K562 (cell line): ENCODE results near the gene SERPINA12. TPM values are rescaled to one million over a fixed set of nuclear protein-coding genes. Genes with fewer than 3 reads are reported as not detected.

Source experiments
- ATAC-seq: fragments of 200-7000 bp; cut with Tn5 transposase; 3 replicates; pipeline ENCODE4 v1.9.1; 2020; ENCODE audit warnings: moderate library complexity
- BruUV-seq: library from RNA; stranded (reverse); fragments of 400-500 nt; replicated peaks from 2 replicates; lab custom pipeline; 2021; lab: Mats Ljungman, UMichigan
- CTCF ChIA-PET: fragments of 300-600 bp; formaldehyde crosslinking; extraction: SDS; loops from one replicate; lab custom pipeline; 2021; ENCODE audit warnings: low intra/inter-chr PET ratio; lab: Yijun Ruan, JAX
- POLR2A ChIA-PET: fragments of 300-600, 350-650 bp; sonication (Branson Sonifier 250); formaldehyde crosslinking; extraction: SDS; loops from one replicate; lab custom pipeline; 2021; ENCODE audit warnings: antibody characterized with exemption, inconsistent platforms; lab: Yijun Ruan, JAX
- DNase-seq, 4 experiments: peaks; one replicate each; pipeline versions ENCODE4 v3.0.0 to v3.0.0-alpha.2; 2011 to 2018; ENCODE audit warnings: low spot score in 3 of 4, mixed read lengths in 3 of 4; ENCODE audit errors: extremely low read depth in 1 of 4
- FAIRE-seq: peaks from 2 replicates; lab custom pipeline; 2011; peaks lifted over from hg19 to GRCh38; lab: Jason Lieb, UNC
- H2AFZ ChIP-seq: 2 replicates; pipeline ENCODE4 v1.6.0; 2011; ENCODE audit warnings: low read depth, low read length, control low read depth, inconsistent platforms
- H3K27ac ChIP-seq: fragments of 200-600 bp; 3 replicates; pipeline ENCODE4 v1.8.0; 2011; ENCODE audit warnings: low read depth, mild to moderate bottlenecking, control low read depth, inconsistent platforms, low read length, moderate library complexity, mixed read lengths; ENCODE audit errors: extremely low read depth
- H3K27me3 ChIP-seq, 2 experiments: fragments of 300-600 bp in 1 of 2; 2 replicates in 1 of 2; 3 replicates in 1 of 2; pipeline versions ENCODE4 v1.6.0 to v1.8.0; 2011; ENCODE audit warnings: inconsistent platforms in 2 of 2, low read length in 2 of 2, mild to moderate bottlenecking in 1 of 2, mixed read lengths in 1 of 2, moderate library complexity in 1 of 2; ENCODE audit not compliant: control insufficient read depth in 2 of 2, insufficient read depth in 2 of 2
- H3K36me3 ChIP-seq: fragments of 300-600 bp; 3 replicates; pipeline ENCODE4 v1.8.0; 2011; ENCODE audit warnings: mild to moderate bottlenecking, low read length, inconsistent platforms; ENCODE audit not compliant: control insufficient read depth, insufficient read depth
- H3K4me1 ChIP-seq, 2 experiments: fragments of 200-600 bp in 1 of 2; replicated peaks in 1 of 2; 2 replicates in 1 of 2; 3 replicates in 1 of 2; pipeline versions ENCODE4 v1.5.1 to v1.8.0; 2011; ENCODE audit warnings: inconsistent platforms in 2 of 2, low read length in 2 of 2, mild to moderate bottlenecking in 1 of 2, mixed read lengths in 1 of 2, moderate library complexity in 1 of 2; ENCODE audit not compliant: control insufficient read depth in 2 of 2, insufficient read depth in 2 of 2
- H3K4me2 ChIP-seq: 2 replicates; pipeline ENCODE4 v1.6.1; 2011; ENCODE audit warnings: low read length, control low read depth, inconsistent platforms, mixed read lengths; ENCODE audit not compliant: insufficient read depth
- H3K4me3 ChIP-seq: fragments of 200-600 bp; sonication (generic), shearing (Covaris generic); 2 replicates; pipeline ENCODE4 v1.5.1; 2016; ENCODE audit warnings: control low read depth, inconsistent platforms
- H3K79me2 ChIP-seq: fragments of 200-600 bp; 3 replicates; pipeline ENCODE4 v1.8.0; 2011; ENCODE audit warnings: low read length, inconsistent platforms; ENCODE audit not compliant: control insufficient read depth, insufficient read depth
- H3K9ac ChIP-seq, 2 experiments: 2 replicates each; pipeline versions ENCODE4 v1.6.0 to v1.6.1; 2011; ENCODE audit warnings: low read depth in 2 of 2, low read length in 2 of 2, control low read depth in 1 of 2, inconsistent platforms in 1 of 2, mild to moderate bottlenecking in 1 of 2, mixed read lengths in 1 of 2; ENCODE audit not compliant: insufficient read depth in 1 of 2
- H3K9me1 ChIP-seq: one replicate; pipeline ENCODE4 v1.6.0; 2011; ENCODE audit warnings: inconsistent platforms, mild to moderate bottlenecking, low read length, moderate library complexity; ENCODE audit not compliant: control insufficient read depth, insufficient read depth
- H3K9me3 ChIP-seq: replicated peaks from 2 replicates; pipeline ENCODE4 v1.5.1; 2011; ENCODE audit warnings: low read depth, low read length, inconsistent platforms; ENCODE audit not compliant: control insufficient read depth, insufficient read depth
- H4K20me1 ChIP-seq: replicated peaks from 2 replicates; pipeline ENCODE4 v1.6.1; 2011; ENCODE audit warnings: low read length, inconsistent platforms, mixed read lengths; ENCODE audit not compliant: control insufficient read depth, insufficient read depth
- C11orf30 ChIP-seq: fragments of 450-650 bp; IDR thresholded peaks from 2 replicates; pipeline ENCODE4 v1.6.1; 2016; ENCODE audit warnings: low read depth, mild to moderate bottlenecking
- CBX5 ChIP-seq: IDR thresholded peaks from 2 replicates; pipeline ENCODE4 v1.6.1; 2014; ENCODE audit warnings: low read depth, borderline replicate concordance
- CCAR2 ChIP-seq: fragments of 200-400 bp; formaldehyde crosslinking; IDR thresholded peaks from 2 replicates; pipeline ENCODE4 v1.6.1; 2017; ENCODE audit warnings: mild to moderate bottlenecking, low read depth, low read length
- CREB1 ChIP-seq, 2 experiments: sonication (generic) in 1 of 2; formaldehyde crosslinking in 1 of 2; IDR thresholded peaks; 2 replicates each; pipeline versions ENCODE4 v1.6.1 to v1.8.0; 2012 to 2022; ENCODE audit warnings: inconsistent platforms in 1 of 2, mild to moderate bottlenecking in 1 of 2, missing genetic modification reagents in 1 of 2, moderate library complexity in 1 of 2
- GABPB1 ChIP-seq: sonication (generic); formaldehyde crosslinking; IDR thresholded peaks from 2 replicates; pipeline ENCODE4 v1.8.0; 2022; ENCODE audit warnings: mild to moderate bottlenecking, missing genetic modification reagents
- IRF2 ChIP-seq: sonication (generic); formaldehyde crosslinking; IDR thresholded peaks from 2 replicates; pipeline ENCODE4 v1.8.1; 2022; ENCODE audit warnings: mild to moderate bottlenecking, missing genetic modification reagents
- KLF13 ChIP-seq: fragments of 450-650 bp; IDR thresholded peaks from 2 replicates; pipeline ENCODE4 v1.6.1; 2016; ENCODE audit warnings: missing genetic modification characterization, low read depth, mild to moderate bottlenecking, missing compliant biosample characterization, moderate library complexity, borderline replicate concordance
- MEIS2 ChIP-seq: fragments of 450-650 bp; IDR thresholded peaks from 2 replicates; pipeline ENCODE4 v1.6.1; 2014; ENCODE audit warnings: mild to moderate bottlenecking; ENCODE audit not compliant: partially characterized antibody
- NBN ChIP-seq: fragments of 450-650 bp; IDR thresholded peaks from 2 replicates; pipeline ENCODE4 v1.6.1; 2016; ENCODE audit warnings: low read depth, mild to moderate bottlenecking
- NR2F6 ChIP-seq: fragments of 450-650 bp; formaldehyde crosslinking; IDR thresholded peaks from 2 replicates; pipeline ENCODE4 v1.4.0; 2020; ENCODE audit warnings: mild to moderate bottlenecking
- RBBP5 ChIP-seq: fragments of 200-600 bp; sonication (generic); IDR thresholded peaks from 2 replicates; pipeline ENCODE4 v1.6.1; 2012; ENCODE audit warnings: borderline replicate concordance, mild to moderate bottlenecking, low read length, control low read depth, inconsistent platforms; ENCODE audit not compliant: insufficient read depth, poor library complexity, severe bottlenecking
- RBM14 ChIP-seq: fragments of 200-400 bp; formaldehyde crosslinking; IDR thresholded peaks from 2 replicates; pipeline ENCODE4 v1.6.1; 2018; ENCODE audit warnings: low read depth, mild to moderate bottlenecking, low read length, moderate library complexity, borderline replicate concordance; ENCODE audit not compliant: insufficient read depth
- SIRT6 ChIP-seq: IDR thresholded peaks from one replicate; pipeline ENCODE4 v1.6.1; 2012; ENCODE audit warnings: low read depth, mild to moderate bottlenecking, control low read depth, inconsistent platforms, low read length, moderate library complexity
- SIX5 ChIP-seq, 2 experiments: IDR thresholded peaks; 2 replicates each; pipeline ENCODE4 v1.6.1; 2011; ENCODE audit warnings: low read length in 2 of 2, borderline replicate concordance in 1 of 2, low read depth in 1 of 2, mild to moderate bottlenecking in 1 of 2, moderate library complexity in 1 of 2; ENCODE audit not compliant: insufficient read depth in 1 of 2
- TFAM ChIP-seq: fragments of 250-450 bp; sonication (Bioruptor Pico); conservative IDR thresholded peaks from 2 replicates; pipeline ENCODE4 v1.5.0; 2021; ENCODE audit warnings: mild to moderate bottlenecking, moderate library complexity
- ZNF146 ChIP-seq: IDR thresholded peaks from one replicate; pipeline ENCODE4 v1.6.1; 2018; ENCODE audit warnings: missing compliant biosample characterization; ENCODE audit not compliant: unreplicated experiment
- ZNF263 ChIP-seq: sonication (generic); formaldehyde crosslinking; IDR thresholded peaks from 2 replicates; pipeline ENCODE4 v1.8.0; 2022; ENCODE audit warnings: mild to moderate bottlenecking, missing genetic modification reagents, borderline replicate concordance
- WGBS: fragments of 100-300 bp; shearing (Covaris generic); methylation state at CpG from one replicate; pipeline ENCODE4 v1.1.6; 2016; ENCODE audit warnings: low coverage, mixed read lengths; ENCODE audit not compliant: insufficient coverage; ENCODE audit errors: missing lambda C conversion rate; 5-methylcytosine and 5-hydroxymethylcytosine counted together
- in situ Hi-C: fragments of 300-500 bp; cut with MboI; formaldehyde crosslinking; loops from 4 replicates; pipeline ENCODE4 v1.15.0; 2018; ENCODE audit warnings: inconsistent platforms, mixed read lengths
- intact Hi-C: fragments of 100-400 bp; cut with micrococcal nuclease; formaldehyde crosslinking; loops from 2 replicates; pipeline ENCODE4 v1.14.2; 2022
- polyA plus RNA-seq, 8 experiments: library from polyadenylated mRNA; depleted of rRNA in 4 of 8; stranded (reverse) in 5 of 8; unstranded in 3 of 8; fragments of >200 nt; fragmentation: Nextera tagmentation in 2 of 8; fragmentation: Illumina TruSeq in 1 of 8; extraction: Ambion mirVana in 2 of 8; extraction: Trizol in 1 of 8; gene quantifications; 2 replicates each; pipeline versions ENCODE4 v1.2.1 to v1.2.3, GENCODE V29; 2011 to 2014; ENCODE audit warnings: inconsistent platforms in 1 of 8, missing spikeins in 1 of 8
- total RNA-seq, 7 experiments: library from RNA; depleted of rRNA in 6 of 7; stranded (reverse); fragments of >200 nt in 6 of 7; fragmentation: Illumina TruSeq in 2 of 7; extraction: Trizol in 2 of 7; gene quantifications; 2 replicates each; pipeline versions ENCODE4 v1.2.1 to v1.2.3, GENCODE V29; 2011 to 2021; ENCODE audit warnings: low replicate concordance in 1 of 7
- TF ChIP-seq, protein P1 (sequence below): fragments of 450-650 bp; IDR thresholded peaks from 2 replicates; pipeline ENCODE4 v1.6.1; 2018; ENCODE audit warnings: mild to moderate bottlenecking, low read depth; ENCODE audit not compliant: partially characterized antibody
- TF ChIP-seq, protein P2 (sequence below): fragments of 250-450 bp; sonication (Bioruptor Pico); IDR thresholded peaks from 2 replicates; pipeline ENCODE4 v1.5.0; 2021
- TF ChIP-seq, protein P3 (sequence below): fragments of 250-450 bp; sonication (Bioruptor Pico); IDR thresholded peaks from 2 replicates; pipeline ENCODE4 v1.9.0; 2021; ENCODE audit warnings: mild to moderate bottlenecking

SERPINA12 gene
- total and polyA plus RNA-seq, 9 of the 15 experiments (the other 6 are each of a cell fraction or from before 2014, with no cell fraction given) = not detected

DNA sequence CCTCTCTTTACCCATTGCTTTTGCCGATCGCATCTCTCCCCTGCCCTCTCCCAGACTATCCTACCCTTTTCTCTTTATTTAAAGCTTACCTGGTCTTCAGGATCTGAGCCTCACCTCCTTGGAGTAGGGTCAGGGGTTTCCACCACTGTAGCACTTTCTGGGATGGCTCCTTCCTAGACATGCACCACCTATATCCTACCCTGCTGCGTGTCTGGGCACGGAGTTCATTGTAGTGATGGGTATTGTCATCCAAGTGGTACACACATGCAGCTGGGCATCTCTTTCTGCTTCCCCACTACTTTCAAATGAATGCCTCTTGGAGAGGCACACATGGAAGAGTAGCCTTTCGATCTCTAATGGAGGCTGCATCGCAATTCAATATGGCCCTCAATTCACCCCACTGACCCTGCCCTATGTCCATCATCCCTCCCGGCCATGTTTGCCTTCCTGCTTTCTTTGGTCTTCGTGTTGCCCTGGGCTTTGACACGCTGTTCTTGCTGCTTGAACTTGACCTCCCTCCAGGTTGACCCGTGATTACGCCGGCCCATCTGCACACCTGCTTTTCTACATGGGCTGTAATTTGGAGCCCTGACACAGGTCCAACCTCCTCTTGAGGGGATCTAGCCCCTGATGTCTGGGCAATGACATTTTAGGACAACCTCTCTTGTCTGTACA, 67.6 kb downstream of the SERPINA12 start:
- intact Hi-C loops = no loop called here
- H3K9me3 ChIP-seq = no peaks in the 10 kb centered on the region
- BruUV-seq = no TSS peak
- no peaks in the 10 kb centered on the region for H4K20me1 ChIP-seq
- H3K9ac ChIP-seq = no peak overlapping the region
- in situ Hi-C loops = no loop called here
- 0% methylated on average over 10 of the region's 12 CpGs for WGBS
- FAIRE-seq (no peak), DNase-seq (no peak), ATAC-seq (no peak)
- H3K79me2 ChIP-seq = no peaks in the 10 kb centered on the region
- POLR2A ChIA-PET = no interaction called here
- CTCF ChIA-PET = no interaction called here
- TF ChIP-seq SIX5 (IDR thresholded peaks at IDR 0.05; ENCODE audit: borderline replicate concordance in 1 of 2, insufficient read depth in 1 of 2, low read depth in 1 of 2, low read length in 2 of 2) = no peak
- no peak for TF ChIP-seq RBM14
- TF ChIP-seq, protein P1, sequence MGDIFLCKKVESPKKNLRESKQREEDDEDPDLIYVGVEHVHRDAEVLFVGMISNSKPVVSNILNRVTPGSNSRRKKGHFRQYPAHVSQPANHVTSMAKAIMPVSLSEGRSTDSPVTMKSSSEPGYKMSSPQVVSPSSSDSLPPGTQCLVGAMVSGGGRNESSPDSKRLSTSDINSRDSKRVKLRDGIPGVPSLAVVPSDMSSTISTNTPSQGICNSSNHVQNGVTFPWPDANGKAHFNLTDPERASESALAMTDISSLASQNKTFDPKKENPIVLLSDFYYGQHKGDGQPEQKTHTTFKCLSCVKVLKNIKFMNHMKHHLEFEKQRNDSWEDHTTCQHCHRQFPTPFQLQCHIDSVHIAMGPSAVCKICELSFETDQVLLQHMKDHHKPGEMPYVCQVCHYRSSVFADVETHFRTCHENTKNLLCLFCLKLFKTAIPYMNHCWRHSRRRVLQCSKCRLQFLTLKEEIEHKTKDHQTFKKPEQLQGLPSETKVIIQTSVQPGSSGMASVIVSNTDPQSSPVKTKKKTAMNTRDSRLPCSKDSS = no peak
- TF ChIP-seq MEIS2 = no peak
- TF ChIP-seq CCAR2 = no peak
- TF ChIP-seq NBN = no peak
- no peak for TF ChIP-seq NR2F6 (CRISPR knock-in tag)
- no peak for TF ChIP-seq TFAM (CRISPR knock-in tag)
- no peak for TF ChIP-seq ZNF263 (CRISPR knock-in tag)
- TF ChIP-seq, protein P2, sequence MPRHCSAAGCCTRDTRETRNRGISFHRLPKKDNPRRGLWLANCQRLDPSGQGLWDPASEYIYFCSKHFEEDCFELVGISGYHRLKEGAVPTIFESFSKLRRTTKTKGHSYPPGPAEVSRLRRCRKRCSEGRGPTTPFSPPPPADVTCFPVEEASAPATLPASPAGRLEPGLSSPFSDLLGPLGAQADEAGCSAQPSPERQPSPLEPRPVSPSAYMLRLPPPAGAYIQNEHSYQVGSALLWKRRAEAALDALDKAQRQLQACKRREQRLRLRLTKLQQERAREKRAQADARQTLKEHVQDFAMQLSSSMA (CRISPR knock-in tag) = no peak
- TF ChIP-seq GABPB1 (CRISPR knock-in tag) = no peak
- no peak for TF ChIP-seq C11orf30
- no peak for TF ChIP-seq IRF2
- no peak for TF ChIP-seq CBX5
- no peak for TF ChIP-seq ZNF146 (CRISPR knock-in tag)
- TF ChIP-seq RBBP5 = no peak
- no peak for TF ChIP-seq KLF13 (tag)
- TF ChIP-seq, protein P3, sequence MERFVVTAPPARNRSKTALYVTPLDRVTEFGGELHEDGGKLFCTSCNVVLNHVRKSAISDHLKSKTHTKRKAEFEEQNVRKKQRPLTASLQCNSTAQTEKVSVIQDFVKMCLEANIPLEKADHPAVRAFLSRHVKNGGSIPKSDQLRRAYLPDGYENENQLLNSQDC (CRISPR knock-in tag) = no peak
- no peak for TF ChIP-seq SIRT6
- no peak for TF ChIP-seq CREB1 (IDR thresholded peaks at IDR 0.05)
- TF ChIP-seq CREB1 (CRISPR knock-in tag; IDR thresholded peaks at IDR 0.05) = no peak
- H3K9me1 ChIP-seq = no peaks in the 10 kb centered on the region
- no peak overlapping the region for H3K4me3 ChIP-seq
- H3K27ac ChIP-seq = no peak overlapping the region
- H3K4me2 ChIP-seq = no peak overlapping the region
- H2AFZ ChIP-seq = no peak overlapping the region
- H3K27me3 ChIP-seq = no peaks in the 10 kb centered on the region
- H3K4me1 ChIP-seq = no peaks in the 10 kb centered on the region
- no peaks in the 10 kb centered on the region for H3K36me3 ChIP-seq
